ENCODE data around the gene RPS24. TPM values are rescaled to one million over a fixed set of nuclear protein-coding genes. Genes with fewer than 3 reads are reported as not detected.
A peak's percentile ranks its signal among the peaks of the same experiment; 100 is the strongest.

The RPS24 gene
- total and polyA plus RNA-seq, 2 of the 13 experiments (the other 11 are each of a cell fraction or from before 2014, with no cell fraction given) = 2,690 to 3,319 TPM

DNA sequence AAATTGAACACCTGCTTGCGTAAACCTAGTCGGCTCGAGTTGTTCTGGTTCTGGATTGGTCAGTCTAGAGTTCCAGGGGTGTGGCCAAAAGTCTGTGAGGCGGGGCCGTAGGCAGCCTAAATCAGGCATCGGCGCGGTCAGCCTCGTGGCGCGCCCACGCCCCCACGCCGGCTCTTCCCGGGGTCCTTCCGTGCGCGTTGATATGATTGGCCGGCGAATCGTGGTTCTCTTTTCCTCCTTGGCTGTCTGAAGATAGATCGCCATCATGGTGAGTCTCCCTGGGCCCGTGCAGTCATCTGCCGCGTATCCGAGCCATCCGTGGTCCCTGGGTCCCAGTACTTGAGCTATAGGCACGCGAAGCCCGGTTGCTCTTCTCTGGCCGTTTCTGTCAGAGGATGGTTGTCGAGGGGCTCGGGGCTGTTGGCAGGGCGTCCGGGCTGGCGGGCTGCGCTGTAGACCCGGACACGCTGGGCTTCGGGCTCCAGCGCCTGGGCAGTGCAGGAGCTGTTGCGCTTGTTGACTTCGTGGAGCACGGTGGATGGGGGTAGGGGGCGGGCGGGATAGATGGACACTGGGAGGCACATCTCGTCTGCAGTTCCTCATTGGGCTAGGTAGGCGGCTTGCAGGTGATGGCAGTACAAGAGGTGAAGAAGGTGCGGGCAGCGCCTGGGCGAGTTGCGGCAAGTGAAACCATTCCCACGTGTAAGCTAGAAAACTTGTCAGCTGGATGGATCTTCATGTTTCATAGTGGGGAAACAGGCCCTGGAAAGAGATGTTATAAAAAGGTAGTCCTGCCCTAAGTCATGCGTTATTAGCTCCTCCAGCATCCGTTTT lies at the start of gene RPS24 (continued):
- TF ChIP-seq, protein P1, sequence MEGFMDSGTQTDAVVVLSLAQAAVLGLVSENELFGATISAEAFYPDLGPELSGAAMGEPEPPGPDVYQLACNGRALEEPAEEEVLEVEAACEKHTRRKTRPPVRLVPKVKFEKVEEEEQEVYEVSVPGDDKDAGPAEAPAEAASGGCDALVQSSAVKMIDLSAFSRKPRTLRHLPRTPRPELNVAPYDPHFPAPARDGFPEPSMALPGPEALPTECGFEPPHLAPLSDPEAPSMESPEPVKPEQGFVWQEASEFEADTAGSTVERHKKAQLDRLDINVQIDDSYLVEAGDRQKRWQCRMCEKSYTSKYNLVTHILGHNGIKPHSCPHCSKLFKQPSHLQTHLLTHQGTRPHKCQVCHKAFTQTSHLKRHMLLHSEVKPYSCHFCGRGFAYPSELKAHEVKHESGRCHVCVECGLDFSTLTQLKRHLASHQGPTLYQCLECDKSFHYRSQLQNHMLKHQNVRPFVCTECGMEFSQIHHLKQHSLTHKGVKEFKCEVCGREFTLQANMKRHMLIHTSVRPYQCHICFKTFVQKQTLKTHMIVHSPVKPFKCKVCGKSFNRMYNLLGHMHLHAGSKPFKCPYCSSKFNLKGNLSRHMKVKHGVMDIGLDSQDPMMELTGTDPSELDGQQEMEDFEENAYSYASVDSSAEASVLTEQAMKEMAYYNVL (CRISPR knock-in tag; IDR thresholded peaks at IDR 0.05; ENCODE audit: borderline replicate concordance) = no peak; the same call in 1 of the 2 replicates
- TF ChIP-seq ZNF883 (CRISPR knock-in tag; IDR thresholded peaks at IDR 0.05; ENCODE audit: not compliant biosample characterization) (peak; percentile 42), ZNF816 (CRISPR knock-in tag; IDR thresholded peaks at IDR 0.05; ENCODE audit: borderline replicate concordance) (no peak), ZNF619 (CRISPR knock-in tag; IDR thresholded peaks at IDR 0.05) (peak; percentile 90; the same call in 1 of the 2 replicates), CBX1 (IDR thresholded peaks at IDR 0.05; ENCODE audit: low read depth) (no peak), SIN3A (IDR thresholded peaks at IDR 0.05; ENCODE audit: borderline replicate concordance, low read depth, low read length) (peak; percentile 82; the same call in 1 of the 2 replicates), RBM39 (IDR thresholded peaks at IDR 0.05; ENCODE audit: low read depth, low read length, poor library complexity, severe bottlenecking) (peak; percentile 60), SMARCC2 (IDR thresholded peaks at IDR 0.05) (no peak), HHEX (CRISPR knock-in tag; IDR thresholded peaks at IDR 0.05) (no peak), ZNF432 (CRISPR knock-in tag; IDR thresholded peaks at IDR 0.05; ENCODE audit: borderline replicate concordance) (no peak), YEATS4 (CRISPR knock-in tag; IDR thresholded peaks at IDR 0.05; ENCODE audit: borderline replicate concordance) (peak; percentile 97), PHF5A (CRISPR knock-in tag; IDR thresholded peaks at IDR 0.05; ENCODE audit: low read depth, unreplicated experiment) (no peak), GTF3A (CRISPR knock-in tag; conservative IDR thresholded peaks at IDR 0.05) (no peak)
- TF ChIP-seq, protein P2, sequence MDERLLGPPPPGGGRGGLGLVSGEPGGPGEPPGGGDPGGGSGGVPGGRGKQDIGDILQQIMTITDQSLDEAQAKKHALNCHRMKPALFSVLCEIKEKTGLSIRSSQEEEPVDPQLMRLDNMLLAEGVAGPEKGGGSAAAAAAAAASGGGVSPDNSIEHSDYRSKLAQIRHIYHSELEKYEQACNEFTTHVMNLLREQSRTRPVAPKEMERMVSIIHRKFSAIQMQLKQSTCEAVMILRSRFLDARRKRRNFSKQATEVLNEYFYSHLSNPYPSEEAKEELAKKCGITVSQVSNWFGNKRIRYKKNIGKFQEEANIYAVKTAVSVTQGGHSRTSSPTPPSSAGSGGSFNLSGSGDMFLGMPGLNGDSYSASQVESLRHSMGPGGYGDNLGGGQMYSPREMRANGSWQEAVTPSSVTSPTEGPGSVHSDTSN (CRISPR knock-in tag; IDR thresholded peaks at IDR 0.05) = no peak
- TF ChIP-seq, protein P3, sequence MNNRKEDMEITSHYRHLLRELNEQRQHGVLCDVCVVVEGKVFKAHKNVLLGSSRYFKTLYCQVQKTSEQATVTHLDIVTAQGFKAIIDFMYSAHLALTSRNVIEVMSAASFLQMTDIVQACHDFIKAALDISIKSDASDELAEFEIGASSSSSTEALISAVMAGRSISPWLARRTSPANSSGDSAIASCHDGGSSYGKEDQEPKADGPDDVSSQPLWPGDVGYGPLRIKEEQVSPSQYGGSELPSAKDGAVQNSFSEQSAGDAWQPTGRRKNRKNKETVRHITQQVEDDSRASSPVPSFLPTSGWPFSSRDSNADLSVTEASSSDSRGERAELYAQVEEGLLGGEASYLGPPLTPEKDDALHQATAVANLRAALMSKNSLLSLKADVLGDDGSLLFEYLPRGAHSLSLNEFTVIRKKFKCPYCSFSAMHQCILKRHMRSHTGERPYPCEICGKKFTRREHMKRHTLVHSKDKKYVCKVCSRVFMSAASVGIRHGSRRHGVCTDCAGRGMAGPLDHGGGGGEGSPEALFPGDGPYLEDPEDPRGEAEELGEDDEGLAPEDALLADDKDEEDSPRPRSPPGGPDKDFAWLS (CRISPR knock-in tag; IDR thresholded peaks at IDR 0.05; ENCODE audit: borderline replicate concordance) = no peak

Measured in HepG2 (cell line).